HepG2 (cell line): Measurements from ENCODE around the gene COMP. TPM values are rescaled to one million over a fixed set of nuclear protein-coding genes. Genes with fewer than 3 reads are reported as not detected.

Source experiments
- GMEB2 ChIP-seq: IDR thresholded peaks from 2 replicates; pipeline ENCODE4 v1.6.1; 2016; ENCODE audit warnings: missing biosample characterization, missing genetic modification reagents, low read depth
- GZF1 ChIP-seq: sonication (generic); formaldehyde crosslinking; IDR thresholded peaks from 2 replicates; pipeline ENCODE4 v1.5.1; 2020; ENCODE audit warnings: mild to moderate bottlenecking, missing genetic modification reagents
- HES4 ChIP-seq: sonication (generic); formaldehyde crosslinking; IDR thresholded peaks from 2 replicates; pipeline ENCODE4 v1.9.0; 2021; ENCODE audit warnings: mild to moderate bottlenecking, missing genetic modification reagents, borderline replicate concordance
- KLF16 ChIP-seq, 2 experiments: sonication (generic) in 1 of 2; formaldehyde crosslinking in 1 of 2; IDR thresholded peaks; 2 replicates each; pipeline versions ENCODE4 v1.6.1 to v1.8.0; 2016 to 2023; ENCODE audit warnings: missing genetic modification reagents in 2 of 2, missing compliant biosample characterization in 1 of 2
- MBNL3 ChIP-seq: fragments of 250-450 bp; sonication (Bioruptor Pico); conservative IDR thresholded peaks from 2 replicates; pipeline ENCODE4 v1.8.0; 2022; ENCODE audit warnings: mild to moderate bottlenecking, inconsistent platforms
- NFIB ChIP-seq: sonication (generic); formaldehyde crosslinking; IDR thresholded peaks from 2 replicates; pipeline ENCODE4 v1.9.0; 2021; ENCODE audit warnings: missing genetic modification reagents, mild to moderate bottlenecking, borderline replicate concordance
- NFKB2 ChIP-seq: sonication (generic); formaldehyde crosslinking; IDR thresholded peaks from 2 replicates; pipeline ENCODE4 v1.4.0; 2020; ENCODE audit warnings: missing genetic modification reagents, borderline replicate concordance
- PCBP1 ChIP-seq: fragments of 200-400 bp; formaldehyde crosslinking; IDR thresholded peaks from 2 replicates; pipeline ENCODE4 v1.6.1; 2017; ENCODE audit warnings: mild to moderate bottlenecking, low read depth, low read length, borderline replicate concordance
- TERF1 ChIP-seq: sonication (generic); formaldehyde crosslinking; IDR thresholded peaks from 2 replicates; pipeline ENCODE4 v1.8.0; 2022; ENCODE audit warnings: mild to moderate bottlenecking, missing genetic modification reagents, moderate library complexity
- UBTF ChIP-seq: sonication (generic); formaldehyde crosslinking; IDR thresholded peaks from 2 replicates; pipeline ENCODE4 v1.4.0; 2020; ENCODE audit warnings: mild to moderate bottlenecking, missing genetic modification reagents
- ZNF142 ChIP-seq: sonication (generic); formaldehyde crosslinking; IDR thresholded peaks from 2 replicates; pipeline ENCODE4 v1.4.0; 2020; ENCODE audit warnings: missing genetic modification reagents
- ZNF205 ChIP-seq: IDR thresholded peaks from 2 replicates; pipeline ENCODE4 v1.6.1; 2018; ENCODE audit warnings: missing biosample characterization, missing genetic modification reagents
- ZNF446 ChIP-seq: sonication (generic); formaldehyde crosslinking; IDR thresholded peaks from 2 replicates; pipeline ENCODE4 v1.5.0; 2020; ENCODE audit warnings: mild to moderate bottlenecking, missing genetic modification reagents
- ZNF737 ChIP-seq: sonication (generic); formaldehyde crosslinking; IDR thresholded peaks from 2 replicates; pipeline ENCODE4 v1.5.0; 2020; ENCODE audit warnings: missing genetic modification reagents, mild to moderate bottlenecking, borderline replicate concordance
- ZNF776 ChIP-seq: sonication (generic); formaldehyde crosslinking; IDR thresholded peaks from 2 replicates; pipeline ENCODE4 v1.4.0; 2020; ENCODE audit warnings: mild to moderate bottlenecking, missing genetic modification reagents
- ZSCAN30 ChIP-seq: sonication (generic); formaldehyde crosslinking; IDR thresholded peaks from 2 replicates; pipeline ENCODE4 v1.5.0; 2020; ENCODE audit warnings: mild to moderate bottlenecking, missing genetic modification reagents
- polyA plus RNA-seq, 8 experiments: library from polyadenylated mRNA; depleted of rRNA in 3 of 8; stranded (reverse) in 7 of 8; unstranded in 1 of 8; fragments of >200 nt; fragmentation: Illumina TruSeq in 4 of 8; extraction: Trizol in 4 of 8; gene quantifications; 2 replicates each; pipeline versions ENCODE4 v1.2.1 to v1.2.3, GENCODE V29; 2011 to 2016; ENCODE audit warnings: low read depth in 4 of 8, missing spikeins in 1 of 8, mixed read lengths in 1 of 8; ENCODE audit not compliant: insufficient read depth in 1 of 8
- total RNA-seq, 5 experiments: library from RNA; depleted of rRNA; stranded (reverse); fragments of >200 nt; fragmentation: Illumina TruSeq; extraction: Trizol; gene quantifications; 2 replicates each; pipeline ENCODE4 v1.2.3, GENCODE V29; 2016; ENCODE audit warnings: low read depth in 1 of 5

The COMP gene
- total and polyA plus RNA-seq, 2 of the 13 experiments (the other 11 are each of a cell fraction or from before 2014, with no cell fraction given): 0.04 to 0.13 TPM

- TF ChIP-seq TERF1 (CRISPR knock-in tag) (peak; percentile 78; the same call in 1 of the 2 replicates), GZF1 (CRISPR knock-in tag) (no peak), UBTF (CRISPR knock-in tag) (peak; percentile 99), HES4 (CRISPR knock-in tag) (peak; percentile 94), GMEB2 (CRISPR knock-in tag) (peak; percentile 74), NFIB (CRISPR knock-in tag) (no peak), KLF16 (CRISPR knock-in tag; IDR thresholded peaks at IDR 0.05) (0 out of 4 replicates have a peak, but pooled peaks of 1 of the 2 experiments have one; percentile 23), ZNF205 (0 out of 2 replicates have a peak, but pooled peaks have one; percentile 41), NFKB2 (CRISPR knock-in tag) (0 out of 2 replicates have a peak, but pooled peaks have one; percentile 28), ZNF446 (CRISPR knock-in tag) (0 out of 2 replicates have a peak, but pooled peaks have one; percentile 20), ZSCAN30 (CRISPR knock-in tag) (no peak; the same call in 1 of the 2 replicates), ZNF142 (CRISPR knock-in tag) (peak; percentile 89; the same call in 1 of the 2 replicates), PCBP1 (no peak), ZNF737 (CRISPR knock-in tag) (no peak), MBNL3 (CRISPR knock-in tag) (no peak), ZNF776 (CRISPR knock-in tag) (peak; percentile 88; the same call in 1 of the 2 replicates)
Measured at GRCh38 chr19:18831524-18832305, 40.6 kb upstream of the COMP start, which contains the start of gene UPF1 (continued).
